GM18499 (cell line): Measurements from ENCODE around the gene BMP10.

ENCODE experiments used
- ATAC-seq: cut with Tn5 transposase; IDR thresholded peaks from one replicate; pipeline ENCODE4 v1.9.1; 2021; ENCODE audit warnings: moderate number of reproducible peaks; ENCODE audit not compliant: insufficient read depth, unreplicated experiment

BMP10 gene

GRCh38 chr2:68827666-68828065 is 43.5 kb downstream of the BMP10 start:
- no peak for ATAC-seq

DNA sequence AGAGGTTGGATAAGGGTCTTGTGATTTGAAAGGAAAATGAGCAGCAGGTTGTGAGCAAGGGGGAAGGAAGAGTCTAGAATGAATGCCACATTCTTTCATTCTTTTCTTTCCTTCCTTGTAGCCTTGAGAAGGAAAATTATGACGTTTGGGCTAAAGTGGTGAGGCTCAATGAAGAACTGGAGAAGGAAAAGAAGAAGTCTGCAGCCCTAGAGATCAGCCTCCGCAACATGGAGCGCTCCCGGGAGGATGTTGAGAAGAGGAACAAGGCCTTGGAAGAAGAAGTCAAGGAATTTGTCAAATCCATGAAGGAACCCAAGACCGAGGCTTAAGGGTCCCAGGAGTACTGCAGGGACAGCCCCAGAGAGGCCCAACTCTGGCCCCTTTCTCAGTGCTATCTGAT is 45.3 kb downstream of the BMP10 start:
- ATAC-seq, result no peak

- ATAC-seq, result no peak
Measured at GRCh38 chr2:68824831-68825230, 46.4 kb downstream of the BMP10 start.

- ATAC-seq, result no peak
Measured at GRCh38 chr2:68822207-68822872, 48.9 kb downstream of the BMP10 start.

- ATAC-seq, result no peak
Measured at GRCh38 chr2:68819556-68819955, 51.6 kb downstream of the BMP10 start.

DNA sequence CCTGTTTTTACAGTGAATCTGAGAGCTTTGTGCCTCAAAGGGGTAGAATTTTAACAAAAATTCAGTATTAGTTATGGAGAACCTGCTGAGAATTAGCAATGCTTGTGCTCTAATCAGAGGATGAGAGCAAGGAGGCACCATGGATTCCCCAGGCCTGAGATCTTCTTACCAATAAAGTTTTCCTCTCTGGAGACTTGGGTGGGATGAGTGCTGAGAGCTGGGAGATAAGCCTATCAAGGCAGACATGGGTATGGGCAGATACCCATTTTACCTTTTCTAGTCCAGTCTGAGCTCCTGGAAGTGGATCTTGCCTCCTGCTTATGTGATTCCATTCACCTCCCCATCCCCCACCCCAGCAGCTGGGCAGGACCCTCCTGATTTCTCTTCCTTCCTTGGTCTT is 53.9 kb downstream of the BMP10 start:
- no peak for ATAC-seq
